ENCODE data around the gene DYNC2H1.

DYNC2H1 gene

DNA sequence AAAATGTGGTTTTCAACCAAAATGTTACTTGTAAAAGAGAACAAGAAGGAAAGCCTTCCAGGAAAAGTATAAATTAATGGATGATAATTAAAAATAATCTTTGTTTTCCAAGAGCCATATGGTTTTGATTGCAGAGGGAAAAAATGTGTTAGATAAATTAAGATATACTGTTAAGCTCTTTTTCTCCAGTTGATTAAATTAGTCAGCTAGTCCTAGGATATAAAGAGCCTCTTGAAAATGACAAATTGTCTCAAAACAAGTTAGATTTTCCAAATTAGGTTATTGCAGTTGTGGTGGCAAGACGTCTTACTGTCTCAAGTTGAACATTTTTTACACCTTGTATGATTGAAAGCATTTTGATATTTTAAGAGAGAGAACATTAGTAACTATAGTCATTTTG is 110.9 kb downstream of the DYNC2H1 start:
- H3K4me3 ChIP-seq (ENCODE audit: low read depth, low read length) = no peak overlapping the region
- DNase-seq (ENCODE audit: low read depth) = no peak
- no peak for TF ChIP-seq CTCF (IDR thresholded peaks at IDR 0.05; ENCODE audit: low read depth, low read length, missing control alignments)

GRCh38 chr11:103222806-103223205 is 113.6 kb downstream of the DYNC2H1 start:
- no peak for TF ChIP-seq CTCF (IDR thresholded peaks at IDR 0.05; ENCODE audit: low read depth, low read length, missing control alignments)
- H3K4me3 ChIP-seq (ENCODE audit: low read depth, low read length) = no peak overlapping the region
- no peak for DNase-seq (ENCODE audit: low read depth)

- DNase-seq (ENCODE audit: low read depth) = no peak
- no peak for TF ChIP-seq CTCF (IDR thresholded peaks at IDR 0.05; ENCODE audit: low read depth, low read length, missing control alignments)
- H3K4me3 ChIP-seq (ENCODE audit: low read depth, low read length) = no peak overlapping the region
Observed at GRCh38 chr11:103228807-103229206, 119.6 kb downstream of the DYNC2H1 start.

GRCh38 chr11:103234974-103235373 is 125.7 kb downstream of the DYNC2H1 start:
- H3K4me3 ChIP-seq (ENCODE audit: low read depth, low read length) = no peak overlapping the region
- DNase-seq (ENCODE audit: low read depth) = no peak
- TF ChIP-seq CTCF (IDR thresholded peaks at IDR 0.05; ENCODE audit: low read depth, low read length, missing control alignments) = no peak

- no peak overlapping the region for H3K4me3 ChIP-seq (ENCODE audit: low read depth, low read length)
- no peak for DNase-seq (ENCODE audit: low read depth)
- TF ChIP-seq CTCF (IDR thresholded peaks at IDR 0.05; ENCODE audit: low read depth, low read length, missing control alignments) = no peak
Observed at GRCh38 chr11:103241574-103241973, 132.3 kb downstream of the DYNC2H1 start.

DNA sequence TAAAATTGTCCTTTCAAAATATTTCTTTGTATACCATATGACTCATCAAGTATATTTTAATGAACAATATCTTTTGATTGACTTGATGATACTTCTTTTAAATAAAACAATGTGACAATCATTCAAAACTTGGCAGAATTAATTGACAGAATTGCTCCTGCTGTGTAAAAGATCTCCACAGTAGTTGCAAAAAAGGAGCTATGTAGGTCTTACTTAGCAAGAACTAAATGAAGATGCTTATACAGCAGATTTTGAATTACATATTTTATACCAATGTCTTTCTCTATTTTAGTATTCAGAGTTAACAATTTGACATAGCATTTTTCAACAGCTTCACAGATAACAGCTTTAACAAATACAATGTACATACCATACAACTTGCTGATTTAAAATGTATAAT is 144.9 kb downstream of the DYNC2H1 start:
- H3K4me3 ChIP-seq (ENCODE audit: low read depth, low read length) = no peak overlapping the region
- no peak for TF ChIP-seq CTCF (IDR thresholded peaks at IDR 0.05; ENCODE audit: low read depth, low read length, missing control alignments)
- DNase-seq (ENCODE audit: low read depth) = no peak

DNA sequence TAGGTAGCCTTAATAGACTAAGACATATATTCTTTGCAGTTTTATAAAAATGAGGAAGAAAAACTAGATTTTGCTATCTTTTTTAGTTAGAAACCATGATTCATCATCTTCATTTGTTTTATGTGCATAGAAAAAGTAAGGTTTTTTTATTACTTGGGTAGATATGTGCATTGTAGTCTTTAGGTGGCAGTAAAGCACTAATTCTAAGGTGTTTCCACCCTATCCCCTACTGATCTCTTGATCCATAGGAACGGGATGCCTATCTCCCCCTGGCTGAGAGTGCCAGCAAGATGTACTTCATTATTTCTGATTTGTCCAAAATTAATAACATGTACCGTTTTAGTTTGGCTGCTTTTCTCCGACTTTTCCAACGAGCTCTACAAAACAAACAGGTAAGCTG is 148.1 kb downstream of the DYNC2H1 start:
- DNase-seq (ENCODE audit: low read depth) = no peak
- H3K4me3 ChIP-seq (ENCODE audit: low read depth, low read length) = no peak overlapping the region
- no peak for TF ChIP-seq CTCF (IDR thresholded peaks at IDR 0.05; ENCODE audit: low read depth, low read length, missing control alignments)
